Measurements from ENCODE around the gene DHRS9. TPM values are rescaled to one million over a fixed set of nuclear protein-coding genes. Genes with fewer than 3 reads are reported as not detected.
A peak's percentile ranks its signal among the peaks of the same experiment; 100 is the strongest.

Gene DHRS9
- total and polyA plus RNA-seq, 11 donors = 0.81 to 30.9 (median 1.9) TPM

DNA sequence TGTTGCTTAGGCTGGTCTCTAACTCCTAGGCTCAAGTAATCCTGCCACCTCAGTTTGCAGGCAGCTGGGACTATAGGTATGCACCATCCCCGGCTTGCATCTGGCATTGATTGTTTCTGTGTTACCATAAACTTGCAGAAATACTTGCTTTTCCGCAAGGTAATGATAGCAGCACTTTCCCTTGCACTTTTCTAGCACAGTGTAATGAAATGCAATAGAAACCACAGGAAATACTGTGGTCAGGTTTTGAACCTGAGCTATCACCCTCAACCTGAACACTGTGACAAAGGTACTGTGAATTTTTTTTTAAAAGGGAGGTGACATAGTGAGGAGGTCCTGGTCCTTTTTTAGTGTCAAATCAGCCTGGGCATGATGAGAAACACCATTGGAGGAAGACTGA, 38.3 kb downstream of the DHRS9 start:
- Histone ChIP-seq H3K27ac (peak overlapping the region in 1 of 12 donors; percentile 74), H3K27me3 (no peaks in the 10 kb centered on the region), H3K4me3 (no peak overlapping the region), H3K9me3 (no peaks in the 10 kb centered on the region), H3K4me1 (peaks cover 0 to 55% (median 0%) of the 10 kb centered on the region in 12 donors), H3K36me3 (no peaks in the 10 kb centered on the region)
- 81 to 87% (median 85%) methylated on average over 2 of the region's 2 CpGs for WGBS, 4 donors
- TF ChIP-seq, protein P1, sequence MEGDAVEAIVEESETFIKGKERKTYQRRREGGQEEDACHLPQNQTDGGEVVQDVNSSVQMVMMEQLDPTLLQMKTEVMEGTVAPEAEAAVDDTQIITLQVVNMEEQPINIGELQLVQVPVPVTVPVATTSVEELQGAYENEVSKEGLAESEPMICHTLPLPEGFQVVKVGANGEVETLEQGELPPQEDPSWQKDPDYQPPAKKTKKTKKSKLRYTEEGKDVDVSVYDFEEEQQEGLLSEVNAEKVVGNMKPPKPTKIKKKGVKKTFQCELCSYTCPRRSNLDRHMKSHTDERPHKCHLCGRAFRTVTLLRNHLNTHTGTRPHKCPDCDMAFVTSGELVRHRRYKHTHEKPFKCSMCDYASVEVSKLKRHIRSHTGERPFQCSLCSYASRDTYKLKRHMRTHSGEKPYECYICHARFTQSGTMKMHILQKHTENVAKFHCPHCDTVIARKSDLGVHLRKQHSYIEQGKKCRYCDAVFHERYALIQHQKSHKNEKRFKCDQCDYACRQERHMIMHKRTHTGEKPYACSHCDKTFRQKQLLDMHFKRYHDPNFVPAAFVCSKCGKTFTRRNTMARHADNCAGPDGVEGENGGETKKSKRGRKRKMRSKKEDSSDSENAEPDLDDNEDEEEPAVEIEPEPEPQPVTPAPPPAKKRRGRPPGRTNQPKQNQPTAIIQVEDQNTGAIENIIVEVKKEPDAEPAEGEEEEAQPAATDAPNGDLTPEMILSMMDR (IDR thresholded peaks at IDR 0.05) = no peak
- no peak for TF ChIP-seq POLR2A (IDR thresholded peaks at IDR 0.05)
- ATAC-seq (peak in 2 of 4 donors; percentile 40 to 49), DNase-seq (no peak)
- intact Hi-C loops (cut with DNase I) = loop anchor here in 8 of 10 donors (2.0 to 10.0 kb wide), 7 partner anchors 35 to 287 kb away; no protein-coding TSS in a partner anchor

DNA sequence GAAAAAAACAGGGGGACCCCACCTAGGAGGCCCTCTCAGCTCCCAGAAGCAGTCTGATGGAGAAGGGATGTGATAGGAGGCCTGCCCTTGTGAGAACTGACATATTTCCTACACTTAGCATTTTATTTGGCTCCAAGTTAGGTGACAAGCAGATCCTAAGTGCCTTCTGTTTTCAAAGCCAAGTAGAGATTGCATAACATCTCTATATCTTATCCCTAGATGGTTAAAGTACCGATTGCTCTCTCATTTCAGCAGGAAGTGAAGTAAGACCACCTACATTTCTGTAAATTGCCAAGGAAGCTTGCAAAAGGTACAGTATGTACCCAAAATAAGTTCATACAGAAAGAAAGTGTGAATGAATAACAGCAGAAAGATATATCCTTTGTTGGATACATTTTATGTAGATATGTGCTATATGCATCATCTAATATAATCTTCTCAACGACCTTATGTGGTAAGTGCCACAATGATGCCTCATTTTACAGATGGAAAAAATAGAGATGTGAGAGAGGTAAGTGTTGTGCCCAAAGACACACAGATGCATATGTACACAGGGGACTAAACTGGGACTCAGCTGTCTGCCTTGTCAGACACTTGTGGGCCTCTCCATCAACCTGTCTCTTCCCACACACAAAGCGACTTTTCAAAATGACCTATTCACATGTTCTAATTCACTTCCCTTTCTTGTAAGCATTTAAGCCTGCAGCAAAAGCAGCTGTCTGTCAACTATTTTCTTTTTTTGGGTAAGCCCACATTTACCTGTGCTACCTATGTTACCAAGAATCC, 38.9 kb downstream of the DHRS9 start:
- DNase-seq = no peak
- peaks cover 0 to 55% (median 0%) of the 10 kb centered on the region in 12 donors for H3K4me1 ChIP-seq
- H3K9me3 ChIP-seq = no peaks in the 10 kb centered on the region
- ATAC-seq = no peak
- WGBS, 4 donors = 53 to 57% (median 56%) methylated on average over 3 of the region's 3 CpGs
- no peak overlapping the region for H3K4me3 ChIP-seq
- intact Hi-C loops (cut with DNase I) = loop anchor here in 8 of 10 donors (2.0 to 10.0 kb wide), 7 partner anchors 34 to 287 kb away; no protein-coding TSS in a partner anchor
- no peaks in the 10 kb centered on the region for H3K27me3 ChIP-seq
- TF ChIP-seq, protein P1 (IDR thresholded peaks at IDR 0.05) = no peak
- no peak for TF ChIP-seq POLR2A (IDR thresholded peaks at IDR 0.05)
- peak overlapping the region in 1 of 12 donors; percentile 74 for H3K27ac ChIP-seq
- H3K36me3 ChIP-seq = no peaks in the 10 kb centered on the region

DNA sequence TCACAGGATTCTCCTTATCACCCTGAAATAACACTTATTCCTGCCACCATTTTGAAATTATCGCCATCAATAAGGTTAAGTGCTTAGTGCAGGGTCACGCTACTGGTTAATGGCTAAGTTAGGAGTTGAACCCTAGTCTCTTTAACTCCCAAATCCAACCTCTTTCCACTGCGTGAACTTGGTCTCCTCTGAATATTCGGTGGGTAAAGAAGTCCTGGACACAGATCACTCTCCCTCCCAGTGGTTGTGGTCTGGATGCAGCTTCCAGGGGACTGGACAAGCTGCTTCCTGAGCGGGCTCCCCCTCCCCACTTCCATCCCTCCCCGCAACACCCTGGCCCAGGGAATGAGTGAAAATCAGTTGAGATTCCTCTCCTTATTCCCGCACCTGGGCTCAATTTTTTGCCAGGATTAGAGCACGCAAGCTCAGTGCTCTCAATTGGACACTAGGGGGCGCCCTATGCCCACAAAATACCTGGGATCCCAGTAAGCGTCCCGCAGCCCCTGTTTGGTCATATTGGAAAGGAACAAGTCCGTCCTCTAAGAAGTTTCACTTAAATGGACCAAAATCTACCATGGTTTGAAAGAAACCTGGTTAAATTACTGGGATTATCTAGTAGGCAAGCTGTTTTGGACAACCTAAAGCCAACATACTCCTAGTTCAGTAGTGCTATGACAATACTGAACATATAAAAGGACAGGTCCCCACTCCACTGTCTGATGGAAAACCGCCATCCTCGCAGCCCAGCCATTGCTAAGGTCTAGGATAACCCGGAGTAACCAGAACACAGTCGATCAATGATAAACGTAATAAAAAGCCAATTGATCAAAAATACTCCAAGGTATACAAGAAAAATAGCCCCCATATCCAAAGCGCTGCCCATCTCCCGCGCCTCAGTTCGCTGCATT, 40.4 kb downstream of the DHRS9 start:
- peak; percentile 63 to 81 (median 73) for DNase-seq
- TF ChIP-seq, protein P1 (IDR thresholded peaks at IDR 0.05) = peak; percentile 67 to 90 (median 80)
- no peak for TF ChIP-seq POLR2A (IDR thresholded peaks at IDR 0.05)
- H3K36me3 ChIP-seq = no peaks in the 10 kb centered on the region
- intact Hi-C loops (cut with DNase I) = loop anchor here in 8 of 10 donors (1.0 to 10.0 kb wide), 11 partner anchors 31 to 285 kb away; no protein-coding TSS in a partner anchor
- H3K4me3 ChIP-seq = no peak overlapping the region
- H3K27me3 ChIP-seq = no peaks in the 10 kb centered on the region
- ATAC-seq = peak; percentile 75 to 92 (median 84)
- peaks cover 0 to 49% (median 0%) of the 10 kb centered on the region in 12 donors for H3K4me1 ChIP-seq
- no peaks in the 10 kb centered on the region for H3K9me3 ChIP-seq
- WGBS, 4 donors = 44 to 47% (median 46%) methylated on average over 21 of the region's 21 CpGs
- no peak overlapping the region for H3K27ac ChIP-seq
